ENCODE results near the gene SLC22A23.

SLC22A23 gene

DNA sequence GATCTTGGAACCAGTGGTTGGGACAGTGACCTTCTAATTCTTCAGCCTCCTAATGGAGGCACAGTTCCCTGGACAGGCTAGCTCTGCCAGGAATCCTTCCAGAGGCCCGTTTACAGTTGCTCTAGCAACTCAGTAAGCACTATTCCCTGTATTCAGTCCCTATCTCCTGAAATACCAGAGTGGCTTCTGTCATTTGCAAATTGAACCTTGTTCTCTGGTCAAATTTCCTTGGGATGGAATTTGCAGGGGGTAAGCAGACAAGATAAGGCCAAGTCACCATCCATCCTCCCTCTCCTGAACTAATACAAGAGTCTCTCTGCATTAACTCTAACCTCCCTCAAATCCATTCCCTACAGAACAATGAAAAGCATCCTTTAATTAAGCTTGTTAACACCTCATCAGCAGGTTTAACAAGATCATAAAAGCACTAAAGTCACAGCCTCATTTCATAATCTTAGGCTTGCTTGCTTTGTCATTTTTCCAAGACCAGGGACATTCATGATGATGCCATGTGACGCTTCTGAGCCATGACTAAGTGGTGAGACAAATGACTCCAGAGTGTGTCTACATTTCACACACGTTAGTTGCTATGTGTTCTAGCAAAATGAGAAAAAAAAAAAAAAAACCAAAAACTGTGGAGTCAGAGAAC is 37.1 kb downstream of the SLC22A23 start:
- POLR2A ChIA-PET: no interaction called here
- DNase-seq (ENCODE audit: extremely low spot score): no peak
- CTCF ChIA-PET: interaction anchor here (1.0 kb wide), 1 partner anchor 168 kb away, joined by 3 read pairs; no protein-coding TSS in a partner anchor
- no peak for TF ChIP-seq FOXA1 (IDR thresholded peaks at IDR 0.05)
- no peak for TF ChIP-seq SP1 (IDR thresholded peaks at IDR 0.05)

DNA sequence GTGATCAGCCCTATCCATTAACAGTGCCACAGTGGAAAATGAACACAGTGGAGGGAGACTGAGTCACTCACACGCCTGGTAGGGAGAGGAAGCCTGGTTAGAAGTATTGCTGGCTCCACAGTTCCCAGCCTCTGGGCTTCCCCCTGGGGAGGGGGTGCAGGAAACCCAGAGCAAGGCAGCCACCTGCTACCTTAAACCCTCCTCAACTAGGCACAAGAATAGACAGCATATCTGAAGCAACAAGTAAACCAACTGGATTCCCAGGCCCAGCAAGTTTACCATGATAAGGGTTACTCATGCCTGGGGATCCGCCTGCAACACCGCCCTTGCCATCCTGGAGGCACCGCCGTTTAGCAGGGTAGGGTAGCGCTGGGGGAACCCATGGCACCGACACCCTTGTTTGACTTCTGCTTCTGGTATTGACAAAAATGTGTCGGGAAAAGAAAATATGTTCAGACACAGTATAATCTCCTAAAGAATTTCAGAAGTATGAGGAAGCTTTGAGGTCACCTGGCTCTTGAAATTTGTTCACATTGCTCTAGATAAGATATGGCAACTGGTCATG is 38.3 kb downstream of the SLC22A23 start:
- ChIA-PET CTCF (interaction anchor here (1.0 kb wide), 1 partner anchor 313 kb away, joined by 3 read pairs; no protein-coding TSS in a partner anchor), POLR2A (no interaction called here)

DNA sequence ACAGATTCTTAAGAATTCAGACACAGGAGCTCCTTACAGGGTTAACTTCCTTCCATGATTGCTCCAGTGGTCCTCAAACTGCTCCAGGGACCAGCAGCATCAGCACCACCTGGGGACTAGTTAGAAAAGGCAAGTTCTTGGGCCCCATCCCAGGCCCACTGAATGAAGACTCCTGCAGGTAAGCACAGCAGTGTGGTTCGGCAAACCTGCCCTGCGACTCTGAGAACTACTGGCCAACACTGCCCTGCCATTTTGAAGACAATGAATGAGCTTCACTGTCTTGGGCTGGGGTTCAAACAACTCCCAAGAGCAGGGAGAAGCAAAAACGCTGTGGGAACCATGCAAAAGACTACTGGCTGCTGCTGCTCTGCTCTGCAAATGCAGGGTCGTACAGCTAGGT is 39.4 kb downstream of the SLC22A23 start:
- CTCF ChIA-PET: interaction anchor here (1.0 kb wide), 1 partner anchor 314 kb away, joined by 3 read pairs; no protein-coding TSS in a partner anchor

More for the DNA sequence above, 38.3 kb downstream of the SLC22A23 start:
- DNase-seq (ENCODE audit: extremely low spot score): no peak
- no peak for TF ChIP-seq FOXA1 (IDR thresholded peaks at IDR 0.05)
- no peak for TF ChIP-seq L3MBTL2 (conservative IDR thresholded peaks at IDR 0.05)
- TF ChIP-seq NFRKB (IDR thresholded peaks at IDR 0.05): no peak
- TF ChIP-seq CTBP1 (IDR thresholded peaks at IDR 0.05; ENCODE audit: borderline replicate concordance): no peak
- TF ChIP-seq ARNT (IDR thresholded peaks at IDR 0.05): no peak
- no peak for TF ChIP-seq SP1 (IDR thresholded peaks at IDR 0.05)
- TF ChIP-seq HDGF (IDR thresholded peaks at IDR 0.05; ENCODE audit: borderline replicate concordance): no peak
- no peak for TF ChIP-seq LEF1 (IDR thresholded peaks at IDR 0.05; ENCODE audit: borderline replicate concordance)
- TF ChIP-seq ELF4 (IDR thresholded peaks at IDR 0.05): no peak
- TF ChIP-seq, protein P1, sequence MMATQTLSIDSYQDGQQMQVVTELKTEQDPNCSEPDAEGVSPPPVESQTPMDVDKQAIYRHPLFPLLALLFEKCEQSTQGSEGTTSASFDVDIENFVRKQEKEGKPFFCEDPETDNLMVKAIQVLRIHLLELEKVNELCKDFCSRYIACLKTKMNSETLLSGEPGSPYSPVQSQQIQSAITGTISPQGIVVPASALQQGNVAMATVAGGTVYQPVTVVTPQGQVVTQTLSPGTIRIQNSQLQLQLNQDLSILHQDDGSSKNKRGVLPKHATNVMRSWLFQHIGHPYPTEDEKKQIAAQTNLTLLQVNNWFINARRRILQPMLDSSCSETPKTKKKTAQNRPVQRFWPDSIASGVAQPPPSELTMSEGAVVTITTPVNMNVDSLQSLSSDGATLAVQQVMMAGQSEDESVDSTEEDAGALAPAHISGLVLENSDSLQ (IDR thresholded peaks at IDR 0.05): no peak

DNA sequence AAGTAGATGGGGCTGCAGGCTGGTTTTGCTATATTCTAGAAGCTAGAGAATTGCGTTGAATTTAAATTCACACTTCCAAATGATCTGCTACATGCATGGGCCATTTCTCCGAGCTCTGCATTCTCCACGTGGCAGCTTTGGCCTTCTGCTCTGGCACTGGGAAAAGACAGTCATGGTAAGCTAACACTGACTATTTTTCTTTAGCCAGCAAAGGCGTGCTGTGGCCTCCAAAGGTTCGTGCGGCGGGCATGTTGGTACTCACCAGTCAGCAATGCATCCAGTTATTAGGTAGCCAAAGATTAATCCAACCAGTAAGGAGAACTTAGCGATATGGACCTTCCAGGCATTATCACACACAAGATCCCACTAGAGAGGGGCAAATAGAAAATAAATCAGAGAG is 41.4 kb downstream of the SLC22A23 start:
- no peak for TF ChIP-seq BHLHE40 (IDR thresholded peaks at IDR 0.05; ENCODE audit: borderline replicate concordance)
- TF ChIP-seq ARNT (IDR thresholded peaks at IDR 0.05): no peak
- TF ChIP-seq ZNF384 (IDR thresholded peaks at IDR 0.05): no peak
- TF ChIP-seq FOXM1 (IDR thresholded peaks at IDR 0.05; ENCODE audit: borderline replicate concordance): no peak
- TF ChIP-seq, protein P1 (IDR thresholded peaks at IDR 0.05): no peak
- TF ChIP-seq NFRKB (IDR thresholded peaks at IDR 0.05): no peak
- TF ChIP-seq ELF4 (IDR thresholded peaks at IDR 0.05): no peak
- TF ChIP-seq FOXA1 (IDR thresholded peaks at IDR 0.05): no peak
- no peak for TF ChIP-seq L3MBTL2 (conservative IDR thresholded peaks at IDR 0.05)
- TF ChIP-seq SP1 (IDR thresholded peaks at IDR 0.05): no peak
- TF ChIP-seq SUZ12 (IDR thresholded peaks at IDR 0.05): no peak
- TF ChIP-seq CTBP1 (IDR thresholded peaks at IDR 0.05; ENCODE audit: borderline replicate concordance): no peak
- ChIA-PET POLR2A (no interaction called here), CTCF (no interaction called here)
- DNase-seq (ENCODE audit: extremely low spot score): no peak

More for the DNA sequence above, 39.4 kb downstream of the SLC22A23 start:
- POLR2A ChIA-PET: no interaction called here
- DNase-seq (ENCODE audit: extremely low spot score): no peak
- TF ChIP-seq ARNT (IDR thresholded peaks at IDR 0.05) (no peak), SP1 (IDR thresholded peaks at IDR 0.05) (no peak), SUZ12 (IDR thresholded peaks at IDR 0.05) (no peak), LEF1 (IDR thresholded peaks at IDR 0.05; ENCODE audit: borderline replicate concordance) (no peak), NFRKB (IDR thresholded peaks at IDR 0.05) (no peak), ZNF384 (IDR thresholded peaks at IDR 0.05) (no peak), FOXM1 (IDR thresholded peaks at IDR 0.05; ENCODE audit: borderline replicate concordance) (no peak), CTBP1 (IDR thresholded peaks at IDR 0.05; ENCODE audit: borderline replicate concordance) (no peak), HDGF (IDR thresholded peaks at IDR 0.05; ENCODE audit: borderline replicate concordance) (no peak), L3MBTL2 (conservative IDR thresholded peaks at IDR 0.05) (no peak), ELF4 (IDR thresholded peaks at IDR 0.05) (no peak), BHLHE40 (IDR thresholded peaks at IDR 0.05; ENCODE audit: borderline replicate concordance) (no peak), FOXK2 (IDR thresholded peaks at IDR 0.05) (no peak), FOXA1 (IDR thresholded peaks at IDR 0.05) (no peak), TARDBP (IDR thresholded peaks at IDR 0.05) (no peak)
- TF ChIP-seq, protein P1 (IDR thresholded peaks at IDR 0.05): no peak

DNA sequence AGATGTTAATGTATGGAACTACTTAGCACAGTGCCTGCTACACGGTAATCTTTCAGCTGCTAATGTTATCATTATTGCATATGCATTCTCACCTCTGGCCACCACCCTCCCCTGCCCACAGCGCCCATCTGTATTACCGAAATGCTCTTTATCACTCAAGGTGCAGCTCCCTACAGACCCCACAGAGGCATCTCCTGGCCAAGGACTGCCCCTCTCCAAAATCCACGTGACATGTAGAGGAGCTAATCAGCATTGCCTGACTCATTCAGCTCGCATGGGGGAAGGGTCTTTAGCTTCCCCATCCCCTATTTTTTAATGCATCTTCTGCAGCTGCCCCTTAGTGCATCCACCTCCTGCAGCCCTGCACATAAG is 41.8 kb downstream of the SLC22A23 start:
- POLR2A ChIA-PET: no interaction called here
- no peak for TF ChIP-seq SP1 (IDR thresholded peaks at IDR 0.05)
- no peak for TF ChIP-seq ELF4 (IDR thresholded peaks at IDR 0.05)
- no peak for TF ChIP-seq CTBP1 (IDR thresholded peaks at IDR 0.05; ENCODE audit: borderline replicate concordance)
- TF ChIP-seq LEF1 (IDR thresholded peaks at IDR 0.05; ENCODE audit: borderline replicate concordance): no peak
- no peak for TF ChIP-seq L3MBTL2 (conservative IDR thresholded peaks at IDR 0.05)
- TF ChIP-seq ARNT (IDR thresholded peaks at IDR 0.05): no peak
- no peak for TF ChIP-seq FOXM1 (IDR thresholded peaks at IDR 0.05; ENCODE audit: borderline replicate concordance)
- TF ChIP-seq NFRKB (IDR thresholded peaks at IDR 0.05): no peak
- no peak for TF ChIP-seq BHLHE40 (IDR thresholded peaks at IDR 0.05; ENCODE audit: borderline replicate concordance)
- no peak for TF ChIP-seq SUZ12 (IDR thresholded peaks at IDR 0.05)
- TF ChIP-seq, protein P1 (IDR thresholded peaks at IDR 0.05): no peak
- TF ChIP-seq FOXA1 (IDR thresholded peaks at IDR 0.05): no peak
- DNase-seq (ENCODE audit: extremely low spot score): no peak
- CTCF ChIA-PET: interaction anchor here (0.6 to 0.7 kb wide), 2 partner anchors 46 to 201 kb away, joined by 3 read pairs; no protein-coding TSS in a partner anchor

Measured in HEK293T (cell line).